Measurements from ENCODE around the gene MUC5AC.

GRCh38 chr11:1227551-1228100, 69.9 kb downstream of the MUC5AC start:
- TF ChIP-seq, protein P1, sequence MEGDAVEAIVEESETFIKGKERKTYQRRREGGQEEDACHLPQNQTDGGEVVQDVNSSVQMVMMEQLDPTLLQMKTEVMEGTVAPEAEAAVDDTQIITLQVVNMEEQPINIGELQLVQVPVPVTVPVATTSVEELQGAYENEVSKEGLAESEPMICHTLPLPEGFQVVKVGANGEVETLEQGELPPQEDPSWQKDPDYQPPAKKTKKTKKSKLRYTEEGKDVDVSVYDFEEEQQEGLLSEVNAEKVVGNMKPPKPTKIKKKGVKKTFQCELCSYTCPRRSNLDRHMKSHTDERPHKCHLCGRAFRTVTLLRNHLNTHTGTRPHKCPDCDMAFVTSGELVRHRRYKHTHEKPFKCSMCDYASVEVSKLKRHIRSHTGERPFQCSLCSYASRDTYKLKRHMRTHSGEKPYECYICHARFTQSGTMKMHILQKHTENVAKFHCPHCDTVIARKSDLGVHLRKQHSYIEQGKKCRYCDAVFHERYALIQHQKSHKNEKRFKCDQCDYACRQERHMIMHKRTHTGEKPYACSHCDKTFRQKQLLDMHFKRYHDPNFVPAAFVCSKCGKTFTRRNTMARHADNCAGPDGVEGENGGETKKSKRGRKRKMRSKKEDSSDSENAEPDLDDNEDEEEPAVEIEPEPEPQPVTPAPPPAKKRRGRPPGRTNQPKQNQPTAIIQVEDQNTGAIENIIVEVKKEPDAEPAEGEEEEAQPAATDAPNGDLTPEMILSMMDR (IDR thresholded peaks at IDR 0.05): no peak
- TF ChIP-seq POLR2A (IDR thresholded peaks at IDR 0.05): no peak

All from adrenal gland (tissue), 5 donors.